GM19397 (cell line): Measurements from ENCODE around the gene MCM7.
"Not testable (repeated sequence)": the region's sequence is repeated elsewhere in the genome, so short reads cannot be mapped to it uniquely, and the experiment has no call there.

Source experiments
- ATAC-seq: cut with Tn5 transposase; IDR thresholded peaks from one replicate; pipeline ENCODE4 v1.9.1; 2021; ENCODE audit warnings: mild to moderate bottlenecking, moderate library complexity; ENCODE audit not compliant: unreplicated experiment

The MCM7 gene

GRCh38 chr7:100101016-100101862 lies at the start of gene MCM7, which contains the start of gene AP4M1:
TSS of gene MCM7 (minus strand) at chr7:100101397. CDS start at chr7:100101294, 103 bp downstream.
TSS of gene AP4M1 (plus strand) at chr7:100101643. CDS start at chr7:100101715, 72 bp downstream.
- ATAC-seq, result peak; percentile 83

GRCh38 chr7:100148559-100149328 lies 47.5 kb upstream of the MCM7 start, which contains the start of gene LAMTOR4:
TSS of gene LAMTOR4 (plus strand) at chr7:100148918. CDS start at chr7:100148973, 55 bp downstream.
- ATAC-seq, result peak; percentile 96

- ATAC-seq, result no peak
Measured at GRCh38 chr7:100148225-100148558, 47.0 kb upstream of the MCM7 start.

- ATAC-seq, result no peak
Measured at GRCh38 chr7:100147278-100147677, 46.1 kb upstream of the MCM7 start.

GRCh38 chr7:100146350-100146749 lies 45.2 kb upstream of the MCM7 start:
- ATAC-seq, result not testable (repeated sequence)

GRCh38 chr7:100142461-100142860 lies 41.3 kb upstream of the MCM7 start:
- ATAC-seq, result no peak

GRCh38 chr7:100141555-100141949 lies 40.4 kb upstream of the MCM7 start:
- ATAC-seq, result no peak

- no peak for ATAC-seq
Measured at GRCh38 chr7:100137851-100138760, 36.9 kb upstream of the MCM7 start.

GRCh38 chr7:100132697-100133151 lies 31.5 kb upstream of the MCM7 start:
- ATAC-seq, result no peak

- ATAC-seq, result no peak
Measured at GRCh38 chr7:100132126-100132525, 30.9 kb upstream of the MCM7 start.

GRCh38 chr7:100130608-100131453 lies 29.6 kb upstream of the MCM7 start:
- no peak for ATAC-seq

- ATAC-seq, result not testable (repeated sequence)
Measured at GRCh38 chr7:100130220-100130607, 29.0 kb upstream of the MCM7 start.

- no peak for ATAC-seq
Measured at GRCh38 chr7:100128637-100128963, 27.4 kb upstream of the MCM7 start.

GRCh38 chr7:100127866-100128636 lies 26.9 kb upstream of the MCM7 start:
- no peak for ATAC-seq

- ATAC-seq, result peak; percentile 65
Measured at GRCh38 chr7:100126931-100127865, 26.0 kb upstream of the MCM7 start, which contains the start of gene MBLAC1. TSS of gene MBLAC1 (plus strand) at chr7:100126967. CDS start at chr7:100127396, 429 bp downstream.

- no peak for ATAC-seq
Measured at GRCh38 chr7:100126239-100126930, 25.2 kb upstream of the MCM7 start.
